Measurements from ENCODE around the gene FRRS1.
"Not testable (repeated sequence)": the region's sequence is repeated elsewhere in the genome, so short reads cannot be mapped to it uniquely, and the experiment has no call there.

FRRS1 gene, protein sequence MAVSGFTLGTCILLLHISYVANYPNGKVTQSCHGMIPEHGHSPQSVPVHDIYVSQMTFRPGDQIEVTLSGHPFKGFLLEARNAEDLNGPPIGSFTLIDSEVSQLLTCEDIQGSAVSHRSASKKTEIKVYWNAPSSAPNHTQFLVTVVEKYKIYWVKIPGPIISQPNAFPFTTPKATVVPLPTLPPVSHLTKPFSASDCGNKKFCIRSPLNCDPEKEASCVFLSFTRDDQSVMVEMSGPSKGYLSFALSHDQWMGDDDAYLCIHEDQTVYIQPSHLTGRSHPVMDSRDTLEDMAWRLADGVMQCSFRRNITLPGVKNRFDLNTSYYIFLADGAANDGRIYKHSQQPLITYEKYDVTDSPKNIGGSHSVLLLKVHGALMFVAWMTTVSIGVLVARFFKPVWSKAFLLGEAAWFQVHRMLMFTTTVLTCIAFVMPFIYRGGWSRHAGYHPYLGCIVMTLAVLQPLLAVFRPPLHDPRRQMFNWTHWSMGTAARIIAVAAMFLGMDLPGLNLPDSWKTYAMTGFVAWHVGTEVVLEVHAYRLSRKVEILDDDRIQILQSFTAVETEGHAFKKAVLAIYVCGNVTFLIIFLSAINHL

DNA sequence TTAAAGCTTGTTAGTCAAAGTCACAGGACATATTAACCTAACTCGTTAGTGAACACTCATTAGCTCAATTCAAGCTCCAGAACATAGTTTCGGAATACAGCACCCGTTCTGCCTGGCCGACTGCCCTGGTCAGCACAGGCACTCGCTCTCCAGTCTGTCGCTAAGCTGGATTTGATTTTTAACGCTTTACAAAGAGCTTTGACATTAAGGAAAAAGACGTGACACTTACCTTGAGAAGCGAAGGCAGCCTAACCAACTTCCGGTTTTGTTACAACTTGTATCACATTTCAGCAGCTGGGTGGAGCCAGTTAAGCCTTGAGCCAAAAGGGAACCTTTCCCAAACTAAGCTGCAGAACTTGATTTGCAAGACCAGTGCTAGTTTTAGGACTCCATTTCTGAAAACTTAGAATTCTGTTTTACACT lies at the start of gene FRRS1:
Gene FRRS1 (minus strand): TSS at position 258 of the 423 bp plus-strand sequence. CDS start 17,867 bp downstream, outside the sequence.
- DNase-seq, result peak; percentile 81

DNA sequence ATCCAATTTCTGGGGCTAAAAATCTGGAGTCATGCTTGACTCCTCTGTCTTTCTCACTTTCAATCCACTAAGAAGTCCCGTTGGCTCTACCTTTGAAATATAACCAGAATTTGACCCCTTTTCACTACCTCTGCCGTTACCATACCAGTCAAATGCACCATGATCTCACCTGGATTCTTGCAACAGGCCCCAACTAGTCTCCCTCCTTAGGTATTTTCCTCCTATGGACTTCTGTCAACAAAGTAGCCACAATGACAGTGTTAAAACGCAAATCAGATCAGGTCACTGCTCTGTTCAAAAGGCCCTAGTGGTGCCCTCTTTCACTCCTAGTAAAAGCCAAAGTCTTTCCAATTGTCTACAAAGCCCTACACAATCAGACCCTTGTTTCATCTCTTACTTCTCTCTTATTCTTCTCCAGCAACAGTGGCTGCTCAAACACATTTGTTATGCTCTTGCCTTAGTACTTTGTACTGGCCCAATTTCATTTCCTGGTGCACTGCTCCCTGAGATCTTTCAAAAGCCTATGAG lies 48.0 kb upstream of the FRRS1 start:
- DNase-seq, result no peak

DNA sequence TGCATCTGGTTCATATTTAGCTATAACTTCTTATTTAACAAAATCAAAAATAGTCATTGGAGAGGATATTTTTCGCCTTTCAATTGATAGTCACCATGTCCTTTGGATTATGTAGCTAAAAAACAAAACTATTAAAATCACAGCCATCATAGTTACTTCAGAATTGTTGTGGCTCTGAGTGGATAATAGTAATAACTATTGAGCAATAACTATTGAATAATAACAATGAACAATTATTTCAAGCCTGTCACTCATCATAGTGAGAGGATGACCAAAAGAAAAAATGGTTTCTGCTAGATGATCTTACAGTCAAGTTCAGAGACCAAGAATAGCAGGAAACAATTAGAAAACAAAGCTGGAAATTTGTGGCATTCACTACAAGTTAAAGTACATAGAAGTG lies 45.3 kb upstream of the FRRS1 start:
- DNase-seq, result no peak

DNA sequence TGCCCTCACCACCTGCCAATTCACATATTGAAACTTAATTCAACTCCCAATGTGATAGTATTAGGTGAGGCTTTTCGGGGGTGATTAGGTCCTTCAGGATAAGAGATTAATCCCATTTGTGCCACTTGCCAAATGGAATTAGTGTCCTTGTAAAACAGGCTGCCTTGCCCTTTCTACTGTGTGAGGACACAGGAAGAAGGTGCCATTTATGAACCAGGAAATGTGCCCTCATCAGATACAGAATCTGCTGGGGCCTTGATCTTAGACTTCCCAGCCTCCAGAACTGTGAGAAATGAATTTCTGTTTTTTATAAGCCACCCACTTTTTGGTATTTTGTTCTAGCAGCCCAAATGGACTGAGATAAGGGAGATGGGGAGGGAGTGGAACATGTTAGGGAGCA lies 44.6 kb upstream of the FRRS1 start:
- DNase-seq, result no peak

DNA sequence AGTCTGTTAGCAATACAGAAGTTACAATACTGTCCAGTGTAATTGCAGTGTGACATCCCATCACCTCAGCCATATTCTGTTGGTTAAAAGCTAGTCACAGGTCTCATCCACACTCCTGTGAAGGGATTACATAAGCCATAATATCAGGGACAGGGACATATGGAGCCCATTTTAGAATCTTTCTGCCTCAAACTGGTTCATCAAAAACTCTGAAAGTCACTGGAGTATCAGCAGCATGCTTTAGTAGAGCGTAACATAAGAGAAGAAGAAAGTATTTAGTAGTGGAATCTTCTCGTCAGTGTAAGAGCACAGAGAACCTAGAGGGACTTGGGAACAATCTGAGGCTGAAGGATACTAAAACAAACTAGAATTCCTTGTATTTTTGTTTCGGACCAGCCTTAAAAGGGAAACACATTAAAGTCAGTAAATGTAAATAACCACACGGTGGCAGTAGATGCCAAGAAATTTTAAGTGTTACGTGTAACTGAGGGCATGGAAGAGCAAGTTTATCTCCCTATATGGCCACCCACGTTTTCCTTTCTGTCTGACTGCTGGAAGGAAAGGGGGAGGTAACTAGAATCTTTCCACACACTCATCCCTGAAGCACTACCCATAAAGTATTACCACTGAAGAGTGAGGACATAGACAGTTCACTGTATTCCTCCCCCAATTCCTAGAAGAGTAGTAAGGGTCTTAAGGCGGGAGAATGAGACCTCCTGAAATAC lies 42.1 kb upstream of the FRRS1 start:
- DNase-seq, result peak; percentile 66

DNA sequence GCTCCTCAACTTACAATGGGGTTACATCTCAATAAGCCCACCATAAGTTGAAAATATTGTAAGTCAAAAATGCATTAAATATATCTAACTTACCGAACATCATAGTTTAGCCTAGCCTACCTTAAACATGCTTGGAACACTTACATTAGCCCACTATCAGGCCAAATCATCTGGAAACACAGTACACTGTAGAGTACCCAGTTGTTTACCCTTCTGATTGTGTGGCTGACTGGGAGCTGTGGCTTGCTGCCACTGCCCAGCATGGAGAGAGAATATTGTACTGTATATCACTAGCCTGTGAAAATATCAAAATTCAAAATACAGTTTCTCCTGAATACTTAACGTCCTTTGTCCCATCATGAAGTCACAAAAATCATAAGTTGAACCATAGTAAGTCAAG lies 40.4 kb upstream of the FRRS1 start:
- no peak for DNase-seq

DNA sequence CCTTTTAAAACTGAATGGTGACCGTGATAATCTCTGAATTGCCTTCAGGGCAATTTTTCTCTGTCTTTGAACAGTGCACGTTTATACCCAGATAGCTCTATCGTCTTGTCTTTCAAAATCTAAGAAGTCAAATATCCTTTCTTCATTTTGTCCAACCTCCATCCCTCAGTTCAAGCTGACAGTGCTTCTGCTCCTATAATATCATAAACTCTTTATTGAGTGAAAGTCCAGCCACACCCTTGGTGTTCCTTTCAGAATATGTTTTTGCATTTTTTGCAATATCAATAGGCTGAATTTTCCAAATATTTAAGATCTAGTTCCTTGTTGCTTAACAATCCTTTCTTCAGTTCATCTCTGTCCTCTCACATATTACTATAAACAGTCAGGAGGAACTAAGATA lies 35.1 kb upstream of the FRRS1 start:
- no peak for DNase-seq

DNA sequence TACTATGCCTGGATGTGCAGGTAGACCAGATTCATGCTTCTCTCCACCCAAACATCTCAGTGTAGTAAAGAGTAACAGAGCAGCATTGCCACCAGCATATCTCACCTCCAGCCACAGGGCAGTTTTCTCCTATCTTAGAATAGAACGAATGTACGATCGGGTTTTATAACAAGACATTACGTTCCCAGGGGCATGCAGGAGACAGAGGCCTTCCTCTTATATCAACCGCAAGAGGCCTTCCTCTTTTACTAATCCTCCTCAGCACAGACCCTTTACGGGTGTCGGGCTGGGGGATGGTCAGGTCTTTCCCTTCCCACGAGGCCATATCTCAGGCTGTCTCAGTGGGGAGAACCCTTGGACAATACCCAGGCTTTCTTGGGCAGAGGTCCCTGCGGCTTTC lies 27.4 kb upstream of the FRRS1 start:
- not testable (repeated sequence) for DNase-seq

DNA sequence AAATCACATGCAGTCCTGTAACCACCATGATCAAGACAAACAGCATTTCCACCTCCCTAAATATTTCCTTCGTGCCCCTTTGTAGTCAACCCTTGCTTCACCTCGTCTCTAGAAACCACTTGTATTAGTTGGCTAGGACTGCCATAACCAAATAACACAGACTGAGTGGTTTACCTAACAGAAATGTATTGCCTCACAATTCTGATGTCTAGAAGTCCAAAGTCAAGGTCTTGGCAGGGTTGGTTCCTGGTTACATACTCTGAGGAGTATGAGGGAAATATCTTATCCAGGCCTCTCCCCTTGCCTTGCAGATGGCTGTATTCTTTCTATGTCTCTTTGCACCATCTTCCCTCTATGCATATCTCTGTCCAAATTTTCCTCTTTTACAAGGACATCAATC lies 23.3 kb upstream of the FRRS1 start:
- no peak for DNase-seq

DNA sequence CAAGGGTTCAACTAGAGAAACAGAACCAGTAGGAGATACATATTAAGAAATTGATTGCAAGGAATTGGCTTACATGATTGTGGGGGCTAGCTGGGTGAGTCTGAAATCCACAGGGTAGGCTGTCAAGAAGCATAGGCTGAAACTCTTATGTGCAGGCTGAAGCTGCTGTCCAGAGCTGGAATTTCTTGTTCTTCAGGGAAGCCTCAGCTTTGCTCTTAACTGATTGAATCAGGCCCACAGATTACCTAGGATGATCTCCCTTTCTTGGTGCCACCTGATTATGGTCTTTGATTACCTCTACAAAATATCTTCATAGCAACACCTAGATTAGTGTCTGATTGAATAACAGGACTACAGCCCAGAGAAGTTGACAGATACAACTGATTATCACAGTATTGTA lies 22.5 kb upstream of the FRRS1 start:
- no peak for DNase-seq

DNA sequence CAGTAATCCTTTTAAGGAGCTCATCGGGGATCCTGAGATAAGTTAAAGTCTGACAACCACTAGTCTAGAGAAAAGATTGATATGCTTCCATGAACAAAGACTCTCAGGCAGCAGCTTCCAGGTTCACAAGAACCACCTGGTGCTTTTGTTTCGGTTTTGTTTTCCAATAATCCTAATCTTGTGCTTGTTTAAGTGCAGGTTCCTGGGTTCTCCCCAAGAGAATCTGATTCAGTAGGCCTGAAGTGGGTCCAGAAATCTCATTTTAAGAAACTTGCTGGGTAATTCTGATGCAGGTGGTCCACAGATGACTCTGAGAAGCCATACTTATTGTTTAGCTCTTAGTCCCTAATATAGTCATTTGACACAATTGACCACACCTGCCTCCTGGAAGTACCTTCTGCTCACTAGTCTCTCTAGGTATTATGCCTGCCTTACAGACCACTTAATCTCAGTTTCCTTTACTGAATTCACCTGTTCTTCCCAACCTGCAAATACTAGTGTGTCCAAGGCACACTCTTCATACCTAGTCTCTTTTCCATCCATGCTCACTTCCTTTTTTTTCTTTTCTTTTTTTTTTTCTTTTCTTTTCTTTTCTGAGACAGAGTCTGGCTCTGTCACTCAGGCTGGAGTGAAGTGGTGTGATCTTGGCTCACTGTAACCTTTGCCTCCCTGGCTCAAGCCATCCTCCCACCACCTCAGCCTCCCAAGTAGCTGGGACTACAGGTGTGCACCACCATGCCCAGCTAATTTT lies 20.5 kb upstream of the FRRS1 start:
- DNase-seq, result peak; percentile 32

DNA sequence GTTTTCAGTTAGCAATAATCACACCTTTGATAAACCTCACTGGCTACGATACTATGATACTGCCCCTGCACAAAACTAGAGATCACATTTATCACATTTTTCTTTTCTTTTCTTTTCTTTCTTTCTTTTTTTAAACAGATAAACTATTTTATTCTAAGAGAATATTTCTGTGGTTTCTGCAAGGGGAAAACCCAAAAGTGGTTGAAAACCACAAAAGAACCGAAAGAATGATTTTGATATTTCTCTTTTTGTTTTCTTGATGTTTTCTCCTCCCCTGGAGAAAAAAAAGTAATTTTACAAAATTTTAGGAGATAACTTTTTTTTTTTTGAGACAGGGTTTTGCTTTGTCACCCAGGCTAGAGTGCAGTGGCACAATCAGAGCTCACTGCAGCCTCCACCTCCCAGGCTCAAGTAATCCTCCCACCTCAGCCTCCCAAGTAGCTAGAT lies 18.4 kb upstream of the FRRS1 start:
- no peak for DNase-seq

DNA sequence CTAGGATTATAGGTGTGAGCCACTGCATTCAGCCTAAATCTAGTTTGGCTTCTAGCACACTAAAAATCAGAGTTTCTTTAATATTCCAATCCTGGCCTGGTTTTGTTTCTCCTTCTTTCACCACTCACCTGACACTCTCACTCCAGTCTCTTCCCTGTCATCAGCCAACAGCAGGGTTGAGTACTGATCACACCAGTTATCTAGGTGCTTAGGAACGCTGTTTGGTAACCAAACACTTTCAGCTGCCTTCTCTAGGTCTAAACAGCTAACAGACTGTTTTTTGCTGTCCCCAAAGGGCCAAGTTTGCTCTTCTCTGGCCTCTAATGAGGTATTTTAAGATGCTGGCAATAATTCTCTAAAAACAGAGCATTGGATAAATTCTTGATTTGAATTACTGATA lies 17.7 kb upstream of the FRRS1 start:
- DNase-seq, result peak; percentile 11

DNA sequence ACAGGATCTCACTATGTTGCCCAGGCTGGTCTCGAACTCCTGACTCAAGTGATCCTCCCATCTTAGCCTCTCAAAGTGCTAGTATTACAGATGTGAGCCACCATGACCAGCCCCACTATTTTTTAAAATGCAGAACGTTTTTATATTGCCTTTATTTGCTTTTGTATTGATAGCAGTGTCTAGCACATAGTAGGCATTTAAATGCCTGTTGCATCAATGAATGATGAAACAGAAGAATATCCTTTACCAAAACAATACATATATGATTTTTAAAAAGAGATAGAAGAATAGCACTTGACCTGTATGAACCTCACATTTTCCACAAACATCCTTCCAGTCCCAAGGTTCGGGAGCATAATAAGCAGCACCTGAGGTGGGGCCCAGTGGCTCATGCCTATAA lies 16.5 kb upstream of the FRRS1 start:
- DNase-seq, result no peak

DNA sequence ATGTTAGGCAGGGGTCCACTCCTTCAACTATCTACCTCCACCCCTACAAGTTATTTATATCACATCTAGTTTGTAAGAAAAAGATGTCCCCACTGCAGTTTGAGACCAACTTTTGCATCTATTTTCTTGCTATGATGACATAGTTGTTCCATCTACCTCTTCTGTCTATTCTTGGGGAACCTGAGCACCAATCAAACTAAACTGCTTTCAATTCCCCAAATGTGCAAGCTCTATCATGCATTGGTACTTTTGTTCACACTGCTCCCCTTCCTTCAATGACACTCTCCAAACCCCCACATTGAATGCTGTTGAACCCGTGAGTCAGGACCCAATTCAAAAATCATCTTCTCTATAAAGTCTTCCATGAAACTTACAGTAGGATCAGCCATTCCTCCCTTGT lies 16.0 kb upstream of the FRRS1 start:
- no peak for DNase-seq

DNA sequence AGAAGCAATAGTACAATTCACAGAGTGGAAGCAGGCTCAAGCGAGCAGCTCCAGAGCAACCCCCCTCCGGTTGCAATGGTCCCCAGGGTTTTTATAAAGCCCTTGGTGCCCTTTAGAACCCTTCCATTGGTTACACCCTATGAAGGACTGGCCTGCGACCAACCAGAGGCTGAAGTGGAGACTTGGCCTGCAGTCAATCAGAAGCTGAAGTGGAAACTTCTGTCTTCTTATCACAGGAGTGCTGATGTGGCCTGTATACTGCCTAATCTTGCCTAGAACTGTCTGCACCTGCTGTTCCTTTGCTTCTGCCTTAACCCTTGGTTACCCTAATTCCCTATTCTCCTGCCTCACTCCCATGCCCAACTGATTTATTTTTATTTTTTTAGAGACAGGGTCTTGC lies 15.4 kb upstream of the FRRS1 start:
- no peak for DNase-seq

DNA sequence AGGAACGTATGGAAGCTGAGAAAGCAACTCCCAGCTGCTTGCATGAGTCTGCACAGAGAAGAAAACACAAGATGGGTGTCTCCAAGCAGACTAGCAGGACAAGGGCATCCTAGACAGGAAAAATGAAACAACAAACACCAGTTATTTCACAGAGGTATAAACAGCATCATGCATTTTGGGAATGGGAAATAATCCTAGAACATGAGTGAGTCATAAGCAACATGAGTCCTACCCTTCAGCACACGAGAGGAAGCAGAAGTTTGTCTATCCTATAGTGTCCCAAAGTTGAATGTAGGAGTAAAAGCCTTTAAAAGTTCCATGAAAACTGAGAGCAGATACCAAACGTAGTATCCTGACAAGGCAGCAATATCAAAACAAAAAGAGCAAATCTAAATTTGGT lies 11.3 kb upstream of the FRRS1 start:
- no peak for DNase-seq

DNA sequence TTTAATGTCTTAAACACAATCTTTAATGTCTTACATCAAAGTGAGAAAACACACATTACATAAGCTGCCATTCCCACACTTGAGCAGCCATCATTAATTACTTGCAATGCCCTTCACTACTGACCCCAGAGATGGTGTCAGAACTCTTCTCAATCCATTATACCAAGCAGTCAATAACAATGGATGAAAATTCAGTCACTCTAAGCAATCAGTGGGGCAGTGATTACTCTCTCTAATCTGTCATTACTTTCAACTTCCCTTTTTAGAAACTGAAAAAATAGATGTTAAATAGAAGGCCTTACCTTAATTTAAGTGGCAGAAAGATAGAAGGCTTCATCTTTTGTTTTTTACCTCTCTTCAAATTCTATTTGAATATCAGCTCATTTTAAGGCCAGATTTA lies 9.7 kb upstream of the FRRS1 start:
- DNase-seq, result no peak

DNA sequence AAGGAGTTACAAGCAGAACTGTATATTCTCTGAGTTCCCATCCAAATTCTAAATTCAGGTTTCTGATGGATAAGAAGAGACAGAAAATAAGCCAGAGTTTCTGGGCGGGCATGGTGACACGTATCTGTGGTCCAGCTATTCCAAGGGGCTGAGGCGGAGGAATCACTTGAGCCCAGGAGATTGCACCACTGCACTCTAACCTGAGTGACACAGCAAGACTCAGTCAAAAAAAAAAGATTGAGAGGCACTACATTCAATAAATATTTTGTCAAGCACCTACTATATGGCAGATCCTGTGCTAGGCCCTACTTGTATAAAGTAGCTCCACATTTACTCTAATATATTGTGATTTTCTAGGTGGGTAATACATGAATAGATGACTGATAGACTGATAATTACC lies 6.4 kb upstream of the FRRS1 start:
- no peak for DNase-seq

DNA sequence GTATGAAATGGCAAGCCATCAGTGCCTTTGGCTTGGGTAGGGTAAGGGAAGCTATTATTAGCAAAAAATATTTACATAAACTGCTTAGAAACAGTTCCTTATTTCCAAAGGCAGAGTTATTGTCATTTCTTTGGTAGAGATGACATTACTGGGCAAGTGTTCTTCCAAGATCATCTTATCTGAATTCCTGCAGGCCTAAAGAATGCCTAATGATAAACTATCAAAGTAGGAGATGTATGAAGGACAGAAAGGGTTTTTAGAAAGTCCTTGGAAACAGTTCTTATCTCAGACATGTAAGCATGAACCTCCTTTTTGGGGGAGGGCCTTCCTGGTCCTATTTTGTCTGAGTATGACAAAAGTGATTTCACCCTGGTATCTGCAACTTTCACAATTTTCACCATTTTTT lies 5.1 kb upstream of the FRRS1 start:
- no peak for DNase-seq

DNA sequence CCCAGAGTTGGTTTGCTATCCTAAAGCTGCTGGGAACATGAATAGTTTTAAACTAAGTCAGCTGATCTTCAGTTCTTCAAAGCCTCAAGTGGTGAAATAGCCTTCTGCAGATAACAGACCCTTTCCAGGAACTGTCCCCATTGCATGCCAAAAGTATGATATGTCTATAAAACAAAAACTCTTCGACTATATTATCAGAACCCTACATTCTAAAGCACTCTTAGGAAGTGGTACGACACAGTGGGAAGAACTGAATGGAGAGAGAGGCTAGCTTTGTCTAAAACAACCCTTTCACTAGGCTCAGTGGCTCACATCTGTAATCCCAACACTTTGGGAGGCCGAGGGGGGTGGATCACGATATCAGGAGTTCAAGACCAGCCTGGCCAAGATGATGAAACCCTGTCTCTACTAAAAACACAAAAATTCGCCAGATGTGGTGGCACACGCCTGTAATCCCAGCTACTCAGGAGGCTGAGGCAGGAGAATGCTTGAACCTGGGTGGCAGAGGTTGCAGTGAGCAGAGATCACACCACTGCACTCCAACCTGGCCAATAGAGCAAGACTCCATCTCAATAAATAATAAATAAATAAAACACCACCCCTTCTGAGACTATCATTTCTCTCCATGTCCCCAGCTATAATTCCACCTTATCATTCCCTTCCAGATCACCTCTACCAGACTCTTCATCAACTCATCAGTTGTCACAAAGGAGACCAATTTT lies 2.2 kb upstream of the FRRS1 start:
- no peak for DNase-seq

DNA sequence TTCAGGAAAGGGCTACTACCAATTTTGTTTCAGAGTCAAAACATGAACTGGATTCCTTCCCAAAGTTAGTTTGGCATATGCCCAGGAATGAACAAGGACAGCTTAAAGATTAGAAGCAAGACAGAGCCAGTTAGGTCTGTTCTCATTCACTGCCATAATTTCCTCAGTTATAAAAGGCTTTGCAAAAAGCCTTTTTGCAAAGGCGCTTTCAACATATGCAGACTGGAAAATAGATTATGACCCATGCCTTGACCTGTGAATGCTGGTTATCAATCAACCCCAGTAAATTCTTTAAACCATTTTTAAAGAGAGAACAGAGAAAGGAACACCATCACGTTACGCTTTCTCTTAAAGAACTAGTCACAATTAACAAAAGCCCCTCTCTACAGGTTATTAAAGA lies 1.7 kb upstream of the FRRS1 start:
- DNase-seq, result no peak

Measured in RPMI8226 (cell line).